ENCODE results near the gene GUF1.

GUF1 gene

GRCh38 chr4:44738615-44739014, 60.4 kb downstream of the GUF1 start:
- no peaks in the 10 kb centered on the region for H3K27me3 ChIP-seq (ENCODE audit: control insufficient read depth, insufficient read depth, low read length)
- H3K9ac ChIP-seq (ENCODE audit: low read depth, low read length): no peak overlapping the region
- H3K4me1 ChIP-seq (ENCODE audit: control insufficient read depth, insufficient read depth, low read length): no peaks in the 10 kb centered on the region
- no peak overlapping the region for H3K27ac ChIP-seq (ENCODE audit: low read depth, low read length)
- H3K4me3 ChIP-seq (ENCODE audit: low read depth, low read length): no peak overlapping the region
- H3K36me3 ChIP-seq (ENCODE audit: control insufficient read depth, insufficient read depth, low read length): no peaks in the 10 kb centered on the region
- no peaks in the 10 kb centered on the region for H3K9me3 ChIP-seq (ENCODE audit: control insufficient read depth, insufficient read depth, low read length)

DNA sequence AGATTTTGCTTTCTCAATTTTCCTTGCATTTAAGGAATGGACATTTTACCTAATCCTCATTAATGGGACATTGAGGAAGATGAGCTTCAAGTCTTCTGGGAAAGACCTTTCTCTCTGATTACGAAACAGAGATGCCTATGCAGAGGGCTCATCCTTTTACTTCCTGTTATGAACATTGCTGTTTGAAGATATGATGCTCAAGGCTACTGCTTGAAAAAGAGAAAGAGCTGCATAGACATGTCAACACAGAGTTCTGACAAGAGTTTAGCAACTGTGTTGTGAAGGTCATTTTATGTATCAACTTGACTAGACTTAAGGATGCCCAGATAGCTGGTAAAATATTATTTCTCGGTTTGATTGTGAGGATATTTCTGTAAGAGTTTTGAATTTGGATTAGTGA, 62.0 kb downstream of the GUF1 start:
- no peaks in the 10 kb centered on the region for H3K9me3 ChIP-seq (ENCODE audit: control insufficient read depth, insufficient read depth, low read length)
- no peak overlapping the region for H3K4me3 ChIP-seq (ENCODE audit: low read depth, low read length)
- H3K4me1 ChIP-seq (ENCODE audit: control insufficient read depth, insufficient read depth, low read length): no peaks in the 10 kb centered on the region
- H3K27ac ChIP-seq (ENCODE audit: low read depth, low read length): no peak overlapping the region
- no peaks in the 10 kb centered on the region for H3K27me3 ChIP-seq (ENCODE audit: control insufficient read depth, insufficient read depth, low read length)
- no peak overlapping the region for H3K9ac ChIP-seq (ENCODE audit: low read depth, low read length)
- H3K36me3 ChIP-seq (ENCODE audit: control insufficient read depth, insufficient read depth, low read length): no peaks in the 10 kb centered on the region

Measured in HUES48 (cell line).